NCI-H345 treated with DMSO at 0.1 percent for 48 hours (cell line): ENCODE data around the gene RO60.
A peak's percentile ranks its signal among the peaks of the same experiment; 100 is the strongest.

Experiments used
- DNase-seq: peaks from one replicate; lab custom pipeline; 2025; ENCODE audit not compliant: unreplicated experiment; lab: John Stamatoyannopoulos, UW

RO60 gene

GRCh38 chr1:193104907-193105820 is 45.8 kb downstream of the RO60 start, which contains the start of gene GLRX2:
Gene GLRX2 (minus strand): TSS chr1:193105414. CDS start chr1:193105382, 32 bp downstream.
- DNase-seq = peak; percentile 38

GRCh38 chr1:193105821-193106177 is 46.4 kb downstream of the RO60 start:
- DNase-seq = no peak

GRCh38 chr1:193108471-193108870 is 49.1 kb downstream of the RO60 start:
- no peak for DNase-seq
